ENCODE measurements around the gene DOCK4. TPM values are rescaled to one million over a fixed set of nuclear protein-coding genes. Genes with fewer than 3 reads are reported as not detected.

The DOCK4 gene
- polyA plus RNA-seq, 1 donor (not counting 4 experiments of a cell fraction or from before 2014, with no cell fraction given): 13.9 TPM

- no peaks in the 10 kb centered on the region for H3K4me1 ChIP-seq (ENCODE audit: control insufficient read depth, extremely low read depth, insufficient read depth, low read length)
- no peaks in the 10 kb centered on the region for H3K9me1 ChIP-seq (ENCODE audit: control insufficient read depth, extremely low read depth, insufficient read depth, low read length)
- H3K27ac ChIP-seq (ENCODE audit: control insufficient read depth, insufficient read depth, low read length): no peak overlapping the region
- no peaks in the 10 kb centered on the region for H4K20me1 ChIP-seq (ENCODE audit: control insufficient read depth, extremely low read depth, insufficient read depth, low read length)
- FAIRE-seq (no peak), DNase-seq (ENCODE audit: low read depth, low spot score) (no peak)
- H3K4me2 ChIP-seq (ENCODE audit: control insufficient read depth, extremely low read depth, insufficient read depth, low read depth, low read length): no peak overlapping the region
- peaks cover 3% of the 10 kb centered on the region for H3K79me2 ChIP-seq (ENCODE audit: control insufficient read depth, insufficient read depth, low read length)
- H3K36me3 ChIP-seq (ENCODE audit: control insufficient read depth in 2 of 2, extremely low read depth in 1 of 2, insufficient read depth in 2 of 2, low read length in 2 of 2): no peaks in the 10 kb centered on the region
- H3K9ac ChIP-seq (ENCODE audit: control insufficient read depth, extremely low read depth, insufficient read depth, low read length): no peak overlapping the region
- H3K4me3 ChIP-seq (ENCODE audit: control insufficient read depth in 2 of 3, extremely low read depth in 1 of 3, insufficient read depth in 2 of 3, low read depth in 1 of 3, low read length in 3 of 3): no peak overlapping the region
- dilution Hi-C loops (cut with MboI; ENCODE audit: extremely low pct_ligation_motif_present, low sequenced_read_pairs): no loop called here
- no peak overlapping the region for H2AFZ ChIP-seq (ENCODE audit: control insufficient read depth, low read length)
- TF ChIP-seq, protein P1, sequence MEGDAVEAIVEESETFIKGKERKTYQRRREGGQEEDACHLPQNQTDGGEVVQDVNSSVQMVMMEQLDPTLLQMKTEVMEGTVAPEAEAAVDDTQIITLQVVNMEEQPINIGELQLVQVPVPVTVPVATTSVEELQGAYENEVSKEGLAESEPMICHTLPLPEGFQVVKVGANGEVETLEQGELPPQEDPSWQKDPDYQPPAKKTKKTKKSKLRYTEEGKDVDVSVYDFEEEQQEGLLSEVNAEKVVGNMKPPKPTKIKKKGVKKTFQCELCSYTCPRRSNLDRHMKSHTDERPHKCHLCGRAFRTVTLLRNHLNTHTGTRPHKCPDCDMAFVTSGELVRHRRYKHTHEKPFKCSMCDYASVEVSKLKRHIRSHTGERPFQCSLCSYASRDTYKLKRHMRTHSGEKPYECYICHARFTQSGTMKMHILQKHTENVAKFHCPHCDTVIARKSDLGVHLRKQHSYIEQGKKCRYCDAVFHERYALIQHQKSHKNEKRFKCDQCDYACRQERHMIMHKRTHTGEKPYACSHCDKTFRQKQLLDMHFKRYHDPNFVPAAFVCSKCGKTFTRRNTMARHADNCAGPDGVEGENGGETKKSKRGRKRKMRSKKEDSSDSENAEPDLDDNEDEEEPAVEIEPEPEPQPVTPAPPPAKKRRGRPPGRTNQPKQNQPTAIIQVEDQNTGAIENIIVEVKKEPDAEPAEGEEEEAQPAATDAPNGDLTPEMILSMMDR (optimal IDR thresholded peaks at IDR 0.05 in 1 of 3, IDR thresholded peaks at IDR 0.05 in 1 of 3, conservative IDR thresholded peaks at IDR 0.05 in 1 of 3; ENCODE audit: extremely low read depth in 1 of 3, insufficient read depth in 2 of 3, low read length in 3 of 3): no peak
- TF ChIP-seq EZH2 (IDR thresholded peaks at IDR 0.05; ENCODE audit: low read length): no peak
- H3K27me3 ChIP-seq (ENCODE audit: control insufficient read depth, extremely low read depth, insufficient read depth, low read length): no peaks in the 10 kb centered on the region
- H3K9me3 ChIP-seq (ENCODE audit: control insufficient read depth, low read depth, low read length): peaks cover 2% of the 10 kb centered on the region
Observed at GRCh38 chr7:112047421-112047820, 158.8 kb downstream of the DOCK4 start.

DNA sequence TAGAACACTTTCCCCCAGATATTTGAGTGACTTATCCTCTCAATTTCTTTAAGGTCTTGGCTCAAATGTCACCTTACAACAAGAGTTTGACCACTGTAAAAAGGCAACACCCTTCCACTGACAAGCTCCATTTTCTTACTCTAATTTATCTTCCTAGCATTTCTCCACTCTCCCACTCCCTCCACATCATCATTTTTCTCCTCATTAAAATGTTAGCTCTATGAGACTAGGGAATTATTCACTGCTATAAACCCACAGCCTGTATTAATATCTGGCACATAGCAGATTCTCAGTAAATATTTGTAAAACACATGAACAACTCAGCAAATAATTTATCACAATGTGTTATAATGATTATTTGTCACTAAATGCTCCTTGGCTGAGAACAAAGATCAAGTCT lies 161.0 kb downstream of the DOCK4 start:
- DNase-seq (ENCODE audit: low read depth, low spot score): no peak
- Histone ChIP-seq H2AFZ (ENCODE audit: control insufficient read depth, low read length) (no peak overlapping the region), H3K27ac (ENCODE audit: control insufficient read depth, insufficient read depth, low read length) (no peak overlapping the region), H3K4me2 (ENCODE audit: control insufficient read depth, extremely low read depth, insufficient read depth, low read depth, low read length) (no peak overlapping the region), H3K9ac (ENCODE audit: control insufficient read depth, extremely low read depth, insufficient read depth, low read length) (no peak overlapping the region), H3K9me1 (ENCODE audit: control insufficient read depth, extremely low read depth, insufficient read depth, low read length) (no peaks in the 10 kb centered on the region), H3K27me3 (ENCODE audit: control insufficient read depth, extremely low read depth, insufficient read depth, low read length) (no peaks in the 10 kb centered on the region), H3K4me1 (ENCODE audit: control insufficient read depth, extremely low read depth, insufficient read depth, low read length) (no peaks in the 10 kb centered on the region), H4K20me1 (ENCODE audit: control insufficient read depth, extremely low read depth, insufficient read depth, low read length) (no peaks in the 10 kb centered on the region), H3K4me3 (ENCODE audit: control insufficient read depth in 2 of 3, extremely low read depth in 1 of 3, insufficient read depth in 2 of 3, low read depth in 1 of 3, low read length in 3 of 3) (no peak overlapping the region), H3K79me2 (ENCODE audit: control insufficient read depth, insufficient read depth, low read length) (peaks cover 5% of the 10 kb centered on the region), H3K36me3 (ENCODE audit: control insufficient read depth in 2 of 2, extremely low read depth in 1 of 2, insufficient read depth in 2 of 2, low read length in 2 of 2) (no peaks in the 10 kb centered on the region), H3K9me3 (ENCODE audit: control insufficient read depth, low read depth, low read length) (peaks cover 2% of the 10 kb centered on the region)
- TF ChIP-seq EZH2 (IDR thresholded peaks at IDR 0.05; ENCODE audit: low read length): no peak
- TF ChIP-seq, protein P1 (optimal IDR thresholded peaks at IDR 0.05 in 1 of 3, IDR thresholded peaks at IDR 0.05 in 1 of 3, conservative IDR thresholded peaks at IDR 0.05 in 1 of 3; ENCODE audit: extremely low read depth in 1 of 3, insufficient read depth in 2 of 3, low read length in 3 of 3): no peak
- FAIRE-seq: no peak
- dilution Hi-C loops (cut with MboI; ENCODE audit: extremely low pct_ligation_motif_present, low sequenced_read_pairs): no loop called here
